ENCODE data around the gene MEIKIN.

- TF ChIP-seq CTCF (IDR thresholded peaks at IDR 0.05; ENCODE audit: low read depth, low read length, poor library complexity, severe bottlenecking) (no peak), EZH2phosphoT487 (IDR thresholded peaks at IDR 0.05; ENCODE audit: borderline replicate concordance, low read length) (no peak)
These were observed 180.2 kb downstream of the MEIKIN start for GRCh38 chr5:131765261-131765660.
